Transverse colon (tissue), 4 donors: Measurements from ENCODE around the gene RUNX3. TPM values are rescaled to one million over a fixed set of nuclear protein-coding genes. Genes with fewer than 3 reads are reported as not detected.

Source experiments
- DNase-seq: peaks from one replicate; pipeline ENCODE4 v3.0.0-alpha.2; 2019
- H3K27ac ChIP-seq, 4 donors: fragments of 200-600 bp; sonication (generic); 2 replicates each; pipeline ENCODE4 v1.5.1; 2016 to 2018; ENCODE audit warnings: inconsistent platforms in 4 of 4
- H3K27me3 ChIP-seq: fragments of 200-600 bp; sonication (generic); 2 replicates; pipeline ENCODE4 v1.5.1; 2017; ENCODE audit warnings: inconsistent platforms
- H3K36me3 ChIP-seq, 4 donors: fragments of 200-600 bp; sonication (generic); 2 replicates each; pipeline ENCODE4 v1.5.1; 2017 to 2019; ENCODE audit warnings: inconsistent platforms in 4 of 4
- H3K4me1 ChIP-seq, 4 donors: fragments of 200-600 bp; sonication (generic); 2 replicates each; pipeline ENCODE4 v1.5.1; 2017 to 2020; ENCODE audit warnings: inconsistent platforms in 4 of 4
- H3K4me3 ChIP-seq, 4 donors: fragments of 200-600 bp; sonication (generic); 1 replicate in 1 of 4; 2 replicates in 3 of 4; pipeline versions ENCODE4 v1.5.1 to v1.6.1; 2017 to 2019; ENCODE audit warnings: inconsistent platforms in 4 of 4
- H3K9me3 ChIP-seq, 2 donors: fragments of 200-600 bp; sonication (generic); 2 replicates each; pipeline ENCODE4 v1.5.1; 2017 to 2019; ENCODE audit warnings: inconsistent platforms in 2 of 2
- EP300 ChIP-seq: sonication (generic); formaldehyde crosslinking; IDR thresholded peaks from one replicate; pipeline ENCODE4 v1.6.1; 2017; ENCODE audit warnings: antibody characterized with exemption, low read depth
- POLR2A ChIP-seq: fragments of 450-650 bp; IDR thresholded peaks from one replicate; pipeline ENCODE4 v1.6.1; 2016; ENCODE audit warnings: antibody characterized with exemption, mild to moderate bottlenecking, moderate library complexity
- POLR2AphosphoS5 ChIP-seq, 3 donors: sonication (generic); formaldehyde crosslinking; IDR thresholded peaks; one replicate each; pipeline ENCODE4 v1.6.1; 2016; ENCODE audit warnings: antibody characterized with exemption in 3 of 3
- WGBS, 2 donors: methylation state at CpG; one replicate each; pipeline ENCODE4 v1.1.5; 2018; ENCODE audit warnings: low coverage in 1 of 2; 5-methylcytosine and 5-hydroxymethylcytosine counted together
- in situ Hi-C, 4 donors: fragments of 200-750 bp; cut with MboI; loops; one replicate each; pipeline versions ENCODE4 v1.15.0 to v1.15.1; 2017; ENCODE audit warnings: low sequenced_read_pairs in 3 of 4, low pct_ligation_motif_present in 1 of 4, low pct_unique_long_range_greater_than_20kb in 1 of 4
- intact Hi-C: fragments of 100-400 bp; cut with DNase I; formaldehyde crosslinking; loops from one replicate; pipeline ENCODE4 v1.15.1; 2023; ENCODE audit warnings: low total_unique reads
- total RNA-seq, 4 donors: library from RNA; depleted of rRNA; stranded (reverse); fragments of >200 nt; gene quantifications; one replicate each; pipeline ENCODE4 v1.1.0, GENCODE V29; 2016
- TF ChIP-seq, protein P1 (sequence below), 5 experiments: fragments of 200-600 bp in 3 of 5; fragments of 450-650 bp in 2 of 5; sonication (generic) in 3 of 5; IDR thresholded peaks; 1 replicate in 2 of 5; 2 replicates in 3 of 5; pipeline ENCODE4 v1.5.1; 2016 to 2017; ENCODE audit warnings: antibody characterized with exemption in 5 of 5, inconsistent platforms in 3 of 5, mild to moderate bottlenecking in 2 of 5, moderate library complexity in 1 of 5

Gene RUNX3
- total RNA-seq, 4 donors from 2014 or later, result 1.5 to 4.8 (median 3.4) TPM

DNA sequence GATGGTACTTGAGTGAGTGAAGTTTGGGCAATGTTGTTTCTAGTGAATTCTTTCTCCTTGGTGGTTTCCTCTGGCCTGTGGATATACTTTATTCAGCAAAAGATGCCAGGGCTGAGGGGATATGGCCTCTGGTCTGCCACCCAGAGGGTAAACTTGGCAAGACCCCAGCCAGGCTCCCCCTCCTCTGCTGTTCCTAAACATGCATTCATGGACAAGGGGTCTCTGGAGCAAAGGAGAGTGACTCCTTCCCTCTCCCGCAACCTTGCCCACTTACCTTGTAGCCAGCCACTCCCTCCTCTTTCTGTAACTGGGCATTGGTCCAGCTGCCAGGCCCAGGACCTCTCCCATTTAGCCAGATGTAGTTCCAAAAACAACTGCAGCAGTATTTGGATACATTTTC lies 43.8 kb downstream of the RUNX3 start:
- Histone ChIP-seq H3K9me3 (peaks cover 0 to 6% of the 10 kb centered on the region in 2 donors), H3K36me3 (no peaks in the 10 kb centered on the region), H3K27me3 (no peaks in the 10 kb centered on the region), H3K4me1 (peaks cover 0 to 10% (median 0%) of the 10 kb centered on the region in 4 donors), H3K27ac (no peak overlapping the region), H3K4me3 (no peak overlapping the region)
- peak; percentile 29 for DNase-seq
- 80% methylated on average over 1 of the region's 1 CpG; no CpG with 5 or more reads in 1 of the 2 donors for WGBS, 2 donors
- in situ Hi-C loops (no loop called here), intact Hi-C loops (no loop called here)
- no peak for TF ChIP-seq EP300
- no peak for TF ChIP-seq POLR2AphosphoS5 (IDR thresholded peaks at IDR 0.05)
- TF ChIP-seq, protein P1, sequence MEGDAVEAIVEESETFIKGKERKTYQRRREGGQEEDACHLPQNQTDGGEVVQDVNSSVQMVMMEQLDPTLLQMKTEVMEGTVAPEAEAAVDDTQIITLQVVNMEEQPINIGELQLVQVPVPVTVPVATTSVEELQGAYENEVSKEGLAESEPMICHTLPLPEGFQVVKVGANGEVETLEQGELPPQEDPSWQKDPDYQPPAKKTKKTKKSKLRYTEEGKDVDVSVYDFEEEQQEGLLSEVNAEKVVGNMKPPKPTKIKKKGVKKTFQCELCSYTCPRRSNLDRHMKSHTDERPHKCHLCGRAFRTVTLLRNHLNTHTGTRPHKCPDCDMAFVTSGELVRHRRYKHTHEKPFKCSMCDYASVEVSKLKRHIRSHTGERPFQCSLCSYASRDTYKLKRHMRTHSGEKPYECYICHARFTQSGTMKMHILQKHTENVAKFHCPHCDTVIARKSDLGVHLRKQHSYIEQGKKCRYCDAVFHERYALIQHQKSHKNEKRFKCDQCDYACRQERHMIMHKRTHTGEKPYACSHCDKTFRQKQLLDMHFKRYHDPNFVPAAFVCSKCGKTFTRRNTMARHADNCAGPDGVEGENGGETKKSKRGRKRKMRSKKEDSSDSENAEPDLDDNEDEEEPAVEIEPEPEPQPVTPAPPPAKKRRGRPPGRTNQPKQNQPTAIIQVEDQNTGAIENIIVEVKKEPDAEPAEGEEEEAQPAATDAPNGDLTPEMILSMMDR (IDR thresholded peaks at IDR 0.05), result no peak
- no peak for TF ChIP-seq POLR2A

DNA sequence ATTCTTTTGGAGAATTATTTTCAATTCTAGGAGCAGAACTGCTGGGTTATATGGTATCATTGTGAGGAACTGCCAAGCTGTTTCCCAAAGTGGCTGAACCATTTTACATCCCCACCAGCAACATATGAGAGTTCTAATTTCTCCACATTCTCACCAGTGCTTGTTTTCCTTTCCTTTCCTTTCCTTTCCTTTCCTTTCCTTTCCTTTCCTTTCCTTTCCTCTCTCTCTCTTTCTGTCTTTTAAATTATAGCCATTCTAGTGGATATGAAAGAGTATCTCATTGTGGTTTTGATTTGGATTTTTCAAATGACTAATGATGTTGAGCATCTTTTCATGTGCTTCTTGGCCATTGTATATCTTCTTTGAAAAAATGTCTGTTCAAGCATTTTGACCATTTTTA lies 45.3 kb downstream of the RUNX3 start:
- Histone ChIP-seq H3K9me3 (peaks cover 0 to 6% of the 10 kb centered on the region in 2 donors), H3K4me3 (no peak overlapping the region), H3K4me1 (no peaks in the 10 kb centered on the region), H3K27me3 (no peaks in the 10 kb centered on the region), H3K27ac (no peak overlapping the region), H3K36me3 (no peaks in the 10 kb centered on the region)
- in situ Hi-C loops, result no loop called here
- DNase-seq, result no peak
- intact Hi-C loops, result no loop called here
- TF ChIP-seq POLR2AphosphoS5 (IDR thresholded peaks at IDR 0.05), result no peak
- TF ChIP-seq EP300, result no peak
- no peak for TF ChIP-seq POLR2A
- TF ChIP-seq, protein P1 (IDR thresholded peaks at IDR 0.05), result no peak

DNA sequence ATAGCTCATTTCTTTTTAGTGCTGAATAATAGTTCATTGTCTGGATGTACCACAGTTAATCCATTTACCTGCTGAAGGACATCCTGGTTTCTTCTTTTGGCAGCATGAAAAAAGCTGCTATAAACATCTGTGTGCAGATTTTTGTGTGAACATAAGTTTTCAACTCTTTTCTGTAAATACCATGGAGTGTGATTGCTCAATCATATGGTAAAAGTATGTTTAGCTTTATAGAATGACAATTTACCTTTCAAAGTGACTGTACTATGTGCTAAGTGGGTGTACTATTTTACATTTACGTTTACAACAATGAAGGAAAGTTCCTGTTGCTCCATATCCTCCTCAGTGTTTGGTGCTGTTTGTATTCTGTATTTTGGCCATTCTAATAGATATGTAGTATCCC lies 49.0 kb downstream of the RUNX3 start:
- intact Hi-C loops (no loop called here), in situ Hi-C loops (no loop called here)
- H3K36me3 ChIP-seq, result no peaks in the 10 kb centered on the region
- TF ChIP-seq POLR2A, result no peak
- TF ChIP-seq EP300, result no peak
- TF ChIP-seq POLR2AphosphoS5 (IDR thresholded peaks at IDR 0.05), result no peak
- TF ChIP-seq, protein P1 (IDR thresholded peaks at IDR 0.05), result no peak
- peaks cover 0 to 3% (median 0%) of the 10 kb centered on the region in 4 donors for H3K4me1 ChIP-seq
- no peaks in the 10 kb centered on the region for H3K27me3 ChIP-seq
- 40 to 48% methylated on average over 1 of the region's 1 CpG for WGBS, 2 donors
- H3K9me3 ChIP-seq, result peaks cover 0 to 6% of the 10 kb centered on the region in 2 donors
- H3K4me3 ChIP-seq, result no peak overlapping the region
- no peak for DNase-seq
- no peak overlapping the region for H3K27ac ChIP-seq

DNA sequence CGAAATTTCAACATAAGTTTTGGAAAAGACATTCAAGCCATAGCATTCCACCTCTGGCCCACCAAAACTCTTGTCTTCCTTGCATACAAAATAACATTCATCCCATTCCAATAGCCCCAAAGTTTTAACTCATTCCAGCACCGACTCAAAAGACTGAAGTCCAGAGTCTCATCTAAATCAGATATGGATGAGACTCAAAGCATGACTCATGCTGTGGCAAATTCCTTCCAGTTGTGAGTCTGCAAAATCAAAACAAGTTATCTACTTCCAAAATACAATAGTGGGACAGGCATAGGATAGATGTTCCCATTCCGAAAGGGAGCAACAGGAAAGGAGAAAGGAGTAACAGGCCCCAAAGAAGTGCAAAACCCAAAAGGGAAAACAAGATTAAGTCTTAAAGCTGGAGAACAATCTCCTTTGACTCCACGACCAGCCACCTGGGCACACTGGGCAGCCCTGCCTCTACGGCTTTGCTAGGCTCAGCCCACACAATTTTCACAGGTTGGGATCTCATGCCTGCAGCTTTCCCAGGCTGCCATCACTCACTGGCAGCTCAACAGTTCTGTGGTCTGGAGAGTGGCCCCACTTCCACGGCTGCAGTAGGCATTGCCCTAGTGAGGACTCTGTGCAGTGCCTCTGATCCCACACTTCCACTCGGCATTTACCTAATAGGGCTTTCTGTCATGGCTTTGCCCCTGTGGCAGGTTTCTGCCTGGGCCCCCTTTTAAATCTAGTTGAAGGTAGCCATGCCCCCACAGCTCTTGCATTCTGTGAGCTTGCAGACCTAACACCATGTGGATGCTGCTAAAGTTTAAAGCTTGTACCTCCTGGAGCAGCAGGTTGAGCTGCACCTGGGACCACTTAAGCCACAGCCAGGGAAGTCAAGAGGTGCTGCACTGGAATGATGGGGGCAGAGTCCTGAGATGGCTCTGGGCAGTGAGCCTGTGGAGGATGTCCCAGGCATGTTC lies 51.0 kb downstream of the RUNX3 start:
- in situ Hi-C loops, result no loop called here
- intact Hi-C loops, result no loop called here
- no peak for TF ChIP-seq POLR2A
- TF ChIP-seq, protein P1 (IDR thresholded peaks at IDR 0.05), result no peak
- TF ChIP-seq POLR2AphosphoS5 (IDR thresholded peaks at IDR 0.05), result no peak
- TF ChIP-seq EP300, result no peak
- H3K27ac ChIP-seq, result no peak overlapping the region
- peaks cover 0 to 6% of the 10 kb centered on the region in 2 donors for H3K9me3 ChIP-seq
- H3K4me3 ChIP-seq, result no peak overlapping the region
- 75 to 84% methylated on average over 1 to 7 of the region's 7 CpGs for WGBS, 2 donors
- peaks cover 0 to 3% (median 0%) of the 10 kb centered on the region in 4 donors for H3K4me1 ChIP-seq
- no peaks in the 10 kb centered on the region for H3K27me3 ChIP-seq
- DNase-seq, result no peak
- no peaks in the 10 kb centered on the region for H3K36me3 ChIP-seq
